Measurements from ENCODE around the gene CD40. TPM values are rescaled to one million over a fixed set of nuclear protein-coding genes. Genes with fewer than 3 reads are reported as not detected.

The CD40 gene
- total RNA-seq, 1 experiment from 2014 or later: 6.3 TPM

DNA sequence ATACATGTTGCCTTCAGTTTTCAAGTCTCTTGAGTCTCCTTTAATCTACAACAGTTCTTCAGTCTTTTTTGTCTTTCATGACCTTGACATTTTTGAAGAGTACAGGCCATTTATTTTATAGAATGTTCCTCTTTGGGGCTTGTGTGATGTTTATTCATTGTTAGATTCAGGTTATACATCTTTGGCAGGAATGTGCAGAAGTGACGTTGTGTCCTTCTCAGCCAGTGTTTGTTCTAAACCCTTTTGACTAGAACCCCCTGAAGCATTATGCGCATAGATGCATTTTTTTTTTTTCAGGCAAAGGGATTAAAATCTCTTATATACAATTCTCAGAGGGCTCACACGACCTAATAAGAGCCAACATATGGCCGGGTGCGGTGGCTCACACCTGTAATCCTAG lies 17.1 kb upstream of the CD40 start:
- Histone ChIP-seq H3K79me2 (ENCODE audit: low read length) (no peaks in the 10 kb centered on the region), H3K9me2 (replicated peaks; ENCODE audit: insufficient read depth, low read length) (no peaks in the 10 kb centered on the region), H3K36me3 (ENCODE audit: insufficient read depth, low read length) (no peaks in the 10 kb centered on the region), H3K4me1 (ENCODE audit: low read length) (peaks cover 9% of the 10 kb centered on the region), H3K4me2 (ENCODE audit: low read depth, low read length, poor library complexity, severe bottlenecking) (no peak overlapping the region), H3K4me3 (ENCODE audit: low read length) (no peak overlapping the region), H3K27me3 (ENCODE audit: low read length) (no peaks in the 10 kb centered on the region; the same call in 1 of the 2 replicates), H4K20me1 (ENCODE audit: insufficient read depth, low read depth, low read length) (no peaks in the 10 kb centered on the region), H2AFZ (ENCODE audit: low read length) (no peak overlapping the region), H3K9ac (ENCODE audit: low read length) (no peak overlapping the region), H3K9me3 (ENCODE audit: low read length) (no peaks in the 10 kb centered on the region; the same call in 1 of the 2 replicates), H3K27ac (ENCODE audit: low read length) (no peak overlapping the region)
- no peak for DNase-seq

- no peaks in the 10 kb centered on the region for H3K9me2 ChIP-seq (replicated peaks; ENCODE audit: insufficient read depth, low read length)
- no peak overlapping the region for H2AFZ ChIP-seq (ENCODE audit: low read length)
- peaks cover 9% of the 10 kb centered on the region for H3K4me1 ChIP-seq (ENCODE audit: low read length)
- no peak for DNase-seq
- no peak overlapping the region for H3K27ac ChIP-seq (ENCODE audit: low read length)
- no peaks in the 10 kb centered on the region for H3K36me3 ChIP-seq (ENCODE audit: insufficient read depth, low read length)
- H3K9ac ChIP-seq (ENCODE audit: low read length): no peak overlapping the region
- no peaks in the 10 kb centered on the region for H3K79me2 ChIP-seq (ENCODE audit: low read length)
- H4K20me1 ChIP-seq (ENCODE audit: insufficient read depth, low read depth, low read length): no peaks in the 10 kb centered on the region
- H3K9me3 ChIP-seq (ENCODE audit: low read length): no peaks in the 10 kb centered on the region; the same call in 1 of the 2 replicates
- H3K4me2 ChIP-seq (ENCODE audit: low read depth, low read length, poor library complexity, severe bottlenecking): no peak overlapping the region
- no peaks in the 10 kb centered on the region; the same call in 1 of the 2 replicates for H3K27me3 ChIP-seq (ENCODE audit: low read length)
- H3K4me3 ChIP-seq (ENCODE audit: low read length): no peak overlapping the region
Observed at GRCh38 chr20:46101957-46102356, 16.2 kb upstream of the CD40 start.

DNA sequence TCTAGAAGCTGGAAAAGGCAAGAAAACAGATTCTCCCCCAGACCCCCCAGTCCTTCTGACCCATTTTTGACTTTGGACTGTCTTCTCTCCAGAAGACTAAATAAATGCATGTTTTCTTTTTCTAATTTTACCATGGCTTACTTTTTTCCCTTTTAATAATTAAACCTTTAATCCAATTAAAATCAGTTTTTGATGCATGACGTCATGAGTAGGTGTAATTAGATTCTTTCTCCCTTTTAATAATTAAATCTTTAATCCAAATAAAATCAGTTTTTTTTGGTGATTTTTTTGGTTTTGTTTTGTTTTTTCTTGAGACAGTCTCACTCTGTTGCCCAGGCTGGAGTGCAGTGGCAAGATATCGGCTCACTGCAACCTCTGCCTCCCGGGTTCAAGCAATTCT lies 15.2 kb upstream of the CD40 start:
- Histone ChIP-seq H3K36me3 (ENCODE audit: insufficient read depth, low read length) (no peaks in the 10 kb centered on the region), H2AFZ (ENCODE audit: low read length) (no peak overlapping the region), H3K27ac (ENCODE audit: low read length) (no peak overlapping the region), H3K27me3 (ENCODE audit: low read length) (no peaks in the 10 kb centered on the region; the same call in 1 of the 2 replicates), H3K4me1 (ENCODE audit: low read length) (peaks cover 9% of the 10 kb centered on the region), H3K4me3 (ENCODE audit: low read length) (no peak overlapping the region), H3K79me2 (ENCODE audit: low read length) (no peaks in the 10 kb centered on the region), H3K9me3 (ENCODE audit: low read length) (no peaks in the 10 kb centered on the region; the same call in 1 of the 2 replicates), H3K9ac (ENCODE audit: low read length) (no peak overlapping the region), H4K20me1 (ENCODE audit: insufficient read depth, low read depth, low read length) (no peaks in the 10 kb centered on the region), H3K4me2 (ENCODE audit: low read depth, low read length, poor library complexity, severe bottlenecking) (no peak overlapping the region), H3K9me2 (replicated peaks; ENCODE audit: insufficient read depth, low read length) (no peaks in the 10 kb centered on the region)
- DNase-seq: no peak

- H3K9ac ChIP-seq (ENCODE audit: low read length): no peak overlapping the region
- H3K4me2 ChIP-seq (ENCODE audit: low read depth, low read length, poor library complexity, severe bottlenecking): no peak overlapping the region
- DNase-seq: no peak
- H3K4me1 ChIP-seq (ENCODE audit: low read length): peaks cover 21% of the 10 kb centered on the region
- H3K9me2 ChIP-seq (replicated peaks; ENCODE audit: insufficient read depth, low read length): no peaks in the 10 kb centered on the region
- no peaks in the 10 kb centered on the region for H3K36me3 ChIP-seq (ENCODE audit: insufficient read depth, low read length)
- no peak overlapping the region for H2AFZ ChIP-seq (ENCODE audit: low read length)
- H3K27ac ChIP-seq (ENCODE audit: low read length): no peak overlapping the region
- H3K27me3 ChIP-seq (ENCODE audit: low read length): no peaks in the 10 kb centered on the region; the same call in 1 of the 2 replicates
- H3K4me3 ChIP-seq (ENCODE audit: low read length): no peak overlapping the region
- H3K9me3 ChIP-seq (ENCODE audit: low read length): no peaks in the 10 kb centered on the region; the same call in 1 of the 2 replicates
- H3K79me2 ChIP-seq (ENCODE audit: low read length): no peaks in the 10 kb centered on the region
- H4K20me1 ChIP-seq (ENCODE audit: insufficient read depth, low read depth, low read length): no peaks in the 10 kb centered on the region
Observed at GRCh38 chr20:46104262-46104661, 13.9 kb upstream of the CD40 start.

DNA sequence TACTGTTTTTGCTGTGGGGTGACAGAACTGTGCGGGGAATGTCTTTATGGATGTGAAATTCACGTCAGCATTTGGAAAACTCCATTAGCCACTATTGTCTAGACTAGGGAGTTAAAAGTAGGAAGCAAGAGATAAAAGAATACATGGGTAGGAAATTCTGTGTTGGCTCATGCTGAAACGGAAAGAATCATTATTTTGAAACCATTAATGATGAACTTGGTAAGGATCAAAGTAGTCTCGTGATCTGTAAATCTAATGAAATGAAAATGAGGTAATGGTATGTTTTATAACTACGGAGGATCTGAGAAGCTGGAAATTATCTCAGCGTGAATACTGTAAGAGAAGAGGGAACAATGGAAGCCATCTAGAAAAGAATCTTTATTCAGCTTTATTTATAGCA lies 11.1 kb upstream of the CD40 start:
- Histone ChIP-seq H3K9me2 (replicated peaks; ENCODE audit: insufficient read depth, low read length) (no peaks in the 10 kb centered on the region), H3K36me3 (ENCODE audit: insufficient read depth, low read length) (no peaks in the 10 kb centered on the region), H3K9ac (ENCODE audit: low read length) (no peak overlapping the region), H3K9me3 (ENCODE audit: low read length) (no peaks in the 10 kb centered on the region; the same call in 1 of the 2 replicates), H3K27me3 (ENCODE audit: low read length) (no peaks in the 10 kb centered on the region; the same call in 1 of the 2 replicates), H2AFZ (ENCODE audit: low read length) (no peak overlapping the region), H3K4me1 (ENCODE audit: low read length) (peaks cover 25% of the 10 kb centered on the region), H3K79me2 (ENCODE audit: low read length) (no peaks in the 10 kb centered on the region), H3K4me3 (ENCODE audit: low read length) (no peak overlapping the region), H3K27ac (ENCODE audit: low read length) (no peak overlapping the region), H4K20me1 (ENCODE audit: insufficient read depth, low read depth, low read length) (no peaks in the 10 kb centered on the region), H3K4me2 (ENCODE audit: low read depth, low read length, poor library complexity, severe bottlenecking) (no peak overlapping the region)
- no peak for DNase-seq

DNA sequence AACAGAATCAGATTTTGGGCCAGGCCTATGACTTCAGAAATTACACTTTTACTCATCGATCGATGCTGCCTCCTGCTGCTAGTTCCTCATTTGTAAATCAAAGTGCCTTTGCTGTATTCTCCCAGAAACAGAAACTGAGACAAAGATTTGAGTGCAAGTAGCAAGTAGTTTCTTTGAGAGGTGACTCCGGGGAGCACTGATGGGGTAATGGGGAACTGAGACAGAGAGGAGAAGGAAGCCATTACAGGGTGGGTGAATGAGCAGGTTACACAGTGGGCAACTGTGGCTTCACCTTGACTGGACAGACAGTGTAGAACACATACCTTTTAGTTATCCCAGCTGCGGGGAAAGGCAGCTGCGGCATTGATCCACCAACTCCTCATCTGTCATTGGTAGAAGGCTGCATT lies 9.7 kb upstream of the CD40 start:
- DNase-seq: peak; percentile 58
- Histone ChIP-seq H3K4me3 (ENCODE audit: low read length) (no peak overlapping the region; the same call in 1 of the 2 replicates), H4K20me1 (ENCODE audit: insufficient read depth, low read depth, low read length) (no peaks in the 10 kb centered on the region), H3K4me2 (ENCODE audit: low read depth, low read length, poor library complexity, severe bottlenecking) (peak overlapping the region; percentile 40), H2AFZ (ENCODE audit: low read length) (peak overlapping the region; percentile 76; the same call in 1 of the 2 replicates), H3K36me3 (ENCODE audit: insufficient read depth, low read length) (no peaks in the 10 kb centered on the region), H3K4me1 (ENCODE audit: low read length) (peaks cover 25% of the 10 kb centered on the region), H3K79me2 (ENCODE audit: low read length) (no peaks in the 10 kb centered on the region), H3K27ac (ENCODE audit: low read length) (peak overlapping the region; percentile 15), H3K9me3 (ENCODE audit: low read length) (no peaks in the 10 kb centered on the region; the same call in 1 of the 2 replicates), H3K27me3 (ENCODE audit: low read length) (no peaks in the 10 kb centered on the region), H3K9ac (ENCODE audit: low read length) (peak overlapping the region; percentile 31; the same call in 1 of the 2 replicates), H3K9me2 (replicated peaks; ENCODE audit: insufficient read depth, low read length) (no peaks in the 10 kb centered on the region)

DNA sequence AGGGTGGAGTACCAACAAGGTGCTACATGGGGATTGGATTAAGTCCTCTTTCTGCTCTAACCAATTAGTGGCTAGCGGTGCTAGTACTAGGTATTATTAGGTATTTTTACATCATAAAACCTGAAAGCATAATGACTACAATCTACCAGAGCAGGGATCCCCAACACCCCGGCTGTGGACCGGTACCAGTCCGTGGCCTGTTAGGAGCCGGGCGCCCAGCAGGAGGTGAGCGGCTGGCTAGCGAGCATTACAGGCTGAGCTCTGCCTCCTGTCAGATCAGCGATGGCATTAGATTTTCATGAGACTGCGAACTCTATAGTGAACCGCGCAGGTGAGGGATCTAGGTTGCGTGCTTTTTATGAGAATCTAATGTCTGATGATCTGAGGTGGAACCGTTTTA lies 9.1 kb upstream of the CD40 start:
- no peak overlapping the region; the same call in 1 of the 2 replicates for H3K4me3 ChIP-seq (ENCODE audit: low read length)
- H3K27me3 ChIP-seq (ENCODE audit: low read length): no peaks in the 10 kb centered on the region
- no peak for DNase-seq
- peak overlapping the region; percentile 15 for H3K27ac ChIP-seq (ENCODE audit: low read length)
- H3K4me1 ChIP-seq (ENCODE audit: low read length): peaks cover 25% of the 10 kb centered on the region
- peak overlapping the region; percentile 31; the same call in 1 of the 2 replicates for H3K9ac ChIP-seq (ENCODE audit: low read length)
- H3K9me3 ChIP-seq (ENCODE audit: low read length): no peaks in the 10 kb centered on the region
- no peaks in the 10 kb centered on the region for H3K79me2 ChIP-seq (ENCODE audit: low read length)
- peak overlapping the region; percentile 76; the same call in 1 of the 2 replicates for H2AFZ ChIP-seq (ENCODE audit: low read length)
- H3K4me2 ChIP-seq (ENCODE audit: low read depth, low read length, poor library complexity, severe bottlenecking): peak overlapping the region; percentile 40
- no peaks in the 10 kb centered on the region for H3K36me3 ChIP-seq (ENCODE audit: insufficient read depth, low read length)
- no peaks in the 10 kb centered on the region for H4K20me1 ChIP-seq (ENCODE audit: insufficient read depth, low read depth, low read length)
- no peaks in the 10 kb centered on the region for H3K9me2 ChIP-seq (replicated peaks; ENCODE audit: insufficient read depth, low read length)

GRCh38 chr20:46111028-46111835 lies 6.9 kb upstream of the CD40 start:
- no peak overlapping the region; the same call in 1 of the 2 replicates for H2AFZ ChIP-seq (ENCODE audit: low read length)
- no peak overlapping the region for H3K4me3 ChIP-seq (ENCODE audit: low read length)
- no peaks in the 10 kb centered on the region for H3K36me3 ChIP-seq (ENCODE audit: insufficient read depth, low read length)
- no peaks in the 10 kb centered on the region for H4K20me1 ChIP-seq (ENCODE audit: insufficient read depth, low read depth, low read length)
- no peaks in the 10 kb centered on the region for H3K9me2 ChIP-seq (replicated peaks; ENCODE audit: insufficient read depth, low read length)
- peaks cover 25% of the 10 kb centered on the region for H3K4me1 ChIP-seq (ENCODE audit: low read length)
- H3K9me3 ChIP-seq (ENCODE audit: low read length): no peaks in the 10 kb centered on the region
- peak overlapping the region; percentile 29 for H3K4me2 ChIP-seq (ENCODE audit: low read depth, low read length, poor library complexity, severe bottlenecking)
- H3K27ac ChIP-seq (ENCODE audit: low read length): no peak overlapping the region
- H3K79me2 ChIP-seq (ENCODE audit: low read length): no peaks in the 10 kb centered on the region
- H3K9ac ChIP-seq (ENCODE audit: low read length): peak overlapping the region; percentile 11; the same call in 1 of the 2 replicates
- H3K27me3 ChIP-seq (ENCODE audit: low read length): no peaks in the 10 kb centered on the region
- DNase-seq: peak; percentile 81

Measured in Karpas-422 (cell line).